Endothelial cell (in vitro differentiated cells): ENCODE data around the gene GALNT9. TPM values are rescaled to one million over a fixed set of nuclear protein-coding genes. Genes with fewer than 3 reads are reported as not detected.
"Not testable (repeated sequence)": the region's sequence is repeated elsewhere in the genome, so short reads cannot be mapped to it uniquely, and the experiment has no call there.

Experiments used
- DNase-seq: peaks from one replicate; pipeline ENCODE4 v3.0.0; 2021; ENCODE audit warnings: low spot score
- H3K27ac Mint-ChIP-seq: one replicate; pipeline ENCODE4 v1.8.0; 2021; ENCODE audit warnings: mixed read lengths, inconsistent platforms; ENCODE audit not compliant: unreplicated experiment
- H3K27me3 Mint-ChIP-seq: one replicate; pipeline ENCODE4 v1.8.0; 2021; ENCODE audit warnings: mild to moderate bottlenecking, moderate library complexity, mixed read lengths, inconsistent platforms; ENCODE audit not compliant: unreplicated experiment
- H3K36me3 Mint-ChIP-seq: one replicate; pipeline ENCODE4 v1.8.0; 2021; ENCODE audit warnings: mild to moderate bottlenecking, low read depth, mixed read lengths, inconsistent platforms; ENCODE audit not compliant: unreplicated experiment
- H3K4me1 Mint-ChIP-seq: one replicate; pipeline ENCODE4 v1.8.0; 2021; ENCODE audit warnings: mild to moderate bottlenecking, mixed read lengths, inconsistent platforms; ENCODE audit not compliant: unreplicated experiment
- H3K4me3 Mint-ChIP-seq: one replicate; pipeline ENCODE4 v1.8.0; 2021; ENCODE audit warnings: mild to moderate bottlenecking, mixed read lengths, inconsistent platforms; ENCODE audit not compliant: unreplicated experiment
- H3K9me3 Mint-ChIP-seq: one replicate; pipeline ENCODE4 v1.8.0; 2021; ENCODE audit warnings: mixed read lengths, inconsistent platforms; ENCODE audit not compliant: unreplicated experiment
- total RNA-seq: library from RNA; stranded (reverse); fragmentation: NEBNext Ultra II Directional; extraction: Animal tissue kit (Norgen Biotek cat#: 25700); gene quantifications from one replicate; pipeline ENCODE4 v1.2.1, GENCODE V29; 2021; ENCODE audit not compliant: unreplicated experiment
- TF ChIP-seq, protein P1 (sequence below): fragments of 200-600 bp; sonication (generic); IDR thresholded peaks from one replicate; pipeline ENCODE4 v1.5.0; 2021; ENCODE audit warnings: antibody characterized with exemption; ENCODE audit not compliant: unreplicated experiment

Gene GALNT9
- total RNA-seq, 1 donor from 2014 or later = not detected

DNA sequence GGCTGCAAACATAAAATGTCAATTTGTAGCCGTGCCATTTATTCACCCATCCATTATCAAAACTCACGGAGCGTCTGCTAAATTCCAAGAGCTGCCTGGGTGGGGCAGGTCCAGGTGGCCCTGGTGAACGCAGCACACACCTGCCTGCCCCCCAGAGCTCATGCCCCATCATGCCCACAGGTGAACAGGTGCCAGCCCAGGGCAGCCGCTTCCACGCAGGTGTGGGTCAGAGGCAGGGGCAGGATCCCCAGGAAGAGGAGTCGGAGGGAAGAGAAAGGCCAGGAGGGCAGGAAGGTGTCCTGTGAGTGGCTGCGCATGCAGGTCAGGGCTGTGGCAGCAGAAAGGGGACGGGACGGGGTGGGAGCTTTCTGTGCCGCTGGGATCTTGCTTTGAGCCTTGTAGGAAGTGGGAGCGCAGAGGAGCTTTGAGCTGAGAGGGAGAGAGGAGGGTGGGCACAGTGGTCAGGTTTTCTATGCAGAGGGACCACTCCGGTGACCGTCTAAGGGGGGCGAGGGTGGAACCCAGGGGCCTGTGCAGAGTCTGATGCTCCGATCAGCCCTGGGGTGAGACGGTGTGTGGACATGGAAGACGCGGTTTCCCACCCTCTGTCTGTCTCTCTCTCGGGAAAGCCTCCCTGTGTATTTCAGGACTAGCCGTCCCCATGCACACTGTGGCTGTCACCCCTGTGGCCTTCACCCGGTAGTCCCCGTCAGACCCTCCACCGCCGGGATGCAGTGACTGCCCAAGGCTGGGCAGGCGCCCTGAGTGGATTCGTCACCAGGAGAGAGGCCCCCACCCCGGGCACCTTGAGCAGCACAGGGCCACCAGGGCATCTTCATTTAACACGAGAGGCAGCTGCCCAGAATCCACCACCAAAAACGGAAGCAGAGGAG, 26.7 kb downstream of the GALNT9 start:
- no peak overlapping the region for H3K4me3 Mint-ChIP-seq
- no peaks in the 10 kb centered on the region for H3K4me1 Mint-ChIP-seq
- peaks cover under 1% of the 10 kb centered on the region for H3K36me3 Mint-ChIP-seq
- TF ChIP-seq, protein P1, sequence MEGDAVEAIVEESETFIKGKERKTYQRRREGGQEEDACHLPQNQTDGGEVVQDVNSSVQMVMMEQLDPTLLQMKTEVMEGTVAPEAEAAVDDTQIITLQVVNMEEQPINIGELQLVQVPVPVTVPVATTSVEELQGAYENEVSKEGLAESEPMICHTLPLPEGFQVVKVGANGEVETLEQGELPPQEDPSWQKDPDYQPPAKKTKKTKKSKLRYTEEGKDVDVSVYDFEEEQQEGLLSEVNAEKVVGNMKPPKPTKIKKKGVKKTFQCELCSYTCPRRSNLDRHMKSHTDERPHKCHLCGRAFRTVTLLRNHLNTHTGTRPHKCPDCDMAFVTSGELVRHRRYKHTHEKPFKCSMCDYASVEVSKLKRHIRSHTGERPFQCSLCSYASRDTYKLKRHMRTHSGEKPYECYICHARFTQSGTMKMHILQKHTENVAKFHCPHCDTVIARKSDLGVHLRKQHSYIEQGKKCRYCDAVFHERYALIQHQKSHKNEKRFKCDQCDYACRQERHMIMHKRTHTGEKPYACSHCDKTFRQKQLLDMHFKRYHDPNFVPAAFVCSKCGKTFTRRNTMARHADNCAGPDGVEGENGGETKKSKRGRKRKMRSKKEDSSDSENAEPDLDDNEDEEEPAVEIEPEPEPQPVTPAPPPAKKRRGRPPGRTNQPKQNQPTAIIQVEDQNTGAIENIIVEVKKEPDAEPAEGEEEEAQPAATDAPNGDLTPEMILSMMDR = no peak
- no peak overlapping the region for H3K27ac Mint-ChIP-seq
- H3K9me3 Mint-ChIP-seq = no peaks in the 10 kb centered on the region
- DNase-seq = no peak
- peaks cover 11% of the 10 kb centered on the region for H3K27me3 Mint-ChIP-seq

DNA sequence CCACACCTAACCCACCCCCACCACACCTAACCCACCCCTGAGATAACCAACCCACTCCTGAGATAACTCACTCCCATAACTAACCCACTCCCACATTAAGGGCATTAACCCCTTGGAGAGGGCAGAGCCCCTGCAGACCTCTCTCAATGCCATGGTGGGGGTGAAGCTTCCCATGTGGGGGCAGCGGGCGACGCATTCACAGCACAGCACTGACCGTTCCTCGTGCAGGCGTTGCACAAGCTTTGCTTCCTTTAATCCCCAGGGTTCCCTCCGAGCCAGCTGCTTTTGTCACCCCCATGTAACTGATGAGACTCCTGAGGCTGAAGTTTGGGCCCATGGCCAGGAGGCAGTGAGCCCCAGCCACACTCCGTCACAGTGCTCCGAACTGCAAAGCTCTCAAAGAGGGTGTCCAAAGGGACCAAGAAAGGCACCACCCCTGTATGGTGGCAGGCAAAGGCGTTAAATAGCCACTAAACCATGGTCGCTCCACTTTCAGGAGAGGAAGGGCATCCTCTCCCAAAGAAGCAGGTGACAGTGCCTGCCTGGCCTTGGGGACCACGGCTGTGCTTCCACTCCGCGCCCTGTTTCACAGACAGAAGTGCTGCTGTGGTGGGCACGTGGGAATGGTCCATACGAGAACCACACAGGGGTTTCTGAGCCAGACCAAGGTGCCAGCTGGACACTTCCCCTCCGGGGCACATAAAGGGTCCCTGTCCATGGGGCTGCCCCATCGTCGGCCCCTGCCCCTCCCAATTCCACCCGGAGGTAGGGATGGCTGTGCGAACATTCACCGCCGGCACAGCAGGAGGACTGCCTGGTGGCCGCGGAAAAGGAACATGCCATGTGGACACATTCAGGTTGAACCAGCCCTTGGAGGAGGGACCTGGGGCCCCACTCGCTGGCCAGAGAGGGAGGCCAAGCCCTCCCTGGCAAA, 28.3 kb downstream of the GALNT9 start:
- no peaks in the 10 kb centered on the region for H3K4me1 Mint-ChIP-seq
- H3K9me3 Mint-ChIP-seq = no peaks in the 10 kb centered on the region
- peaks cover 7% of the 10 kb centered on the region for H3K27me3 Mint-ChIP-seq
- no peak overlapping the region for H3K4me3 Mint-ChIP-seq
- H3K27ac Mint-ChIP-seq = no peak overlapping the region
- no peak for DNase-seq
- TF ChIP-seq, protein P1 = no peak
- no peaks in the 10 kb centered on the region for H3K36me3 Mint-ChIP-seq

DNA sequence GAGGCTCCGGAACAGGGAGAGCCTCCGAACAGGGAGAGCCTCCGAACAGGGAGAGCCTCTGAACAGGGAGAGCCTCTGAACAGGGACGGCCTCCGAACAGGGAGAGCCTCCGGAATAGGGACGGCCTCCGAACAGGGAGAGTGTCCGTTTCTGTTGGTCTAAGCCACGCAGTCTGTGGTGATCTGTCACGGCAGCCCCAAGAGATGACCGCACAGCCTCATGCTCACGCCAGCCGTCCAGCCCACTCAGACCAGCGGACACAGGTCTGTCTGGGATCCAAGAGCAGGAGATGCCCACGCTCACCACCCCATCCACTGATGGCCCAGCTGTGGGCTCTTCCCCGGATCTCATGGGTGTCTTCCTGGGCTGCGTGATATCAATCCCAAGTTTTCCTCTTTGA, 33.3 kb downstream of the GALNT9 start:
- H3K27me3 Mint-ChIP-seq = peaks cover 12% of the 10 kb centered on the region
- no peaks in the 10 kb centered on the region for H3K9me3 Mint-ChIP-seq
- no peaks in the 10 kb centered on the region for H3K4me1 Mint-ChIP-seq
- TF ChIP-seq, protein P1 = no peak
- no peaks in the 10 kb centered on the region for H3K36me3 Mint-ChIP-seq
- DNase-seq = no peak
- H3K4me3 Mint-ChIP-seq = peak overlapping the region; percentile 4
- H3K27ac Mint-ChIP-seq = no peak overlapping the region

DNA sequence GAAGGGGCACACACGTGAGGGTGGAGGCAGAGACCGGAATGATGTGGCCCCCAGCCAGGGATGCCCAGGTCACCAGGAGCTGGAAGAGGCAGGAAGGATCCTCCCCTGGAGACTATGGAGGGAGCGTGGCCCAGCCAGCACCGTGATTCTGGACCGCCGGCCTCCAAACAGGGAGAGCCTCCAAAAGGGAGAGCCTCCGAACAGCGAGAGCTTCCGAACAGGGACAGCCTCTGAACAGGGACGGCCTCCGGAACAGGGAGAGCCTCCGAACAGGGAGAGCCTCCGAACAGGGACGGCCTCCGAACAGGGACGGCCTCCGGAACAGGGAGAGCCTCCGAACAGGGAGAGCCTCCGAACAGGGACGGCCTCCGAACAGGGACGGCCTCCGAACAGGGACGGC, 33.8 kb downstream of the GALNT9 start:
- H3K27me3 Mint-ChIP-seq = peaks cover 12% of the 10 kb centered on the region
- H3K27ac Mint-ChIP-seq, H3K4me3 Mint-ChIP-seq: not testable (repeated sequence)

DNA sequence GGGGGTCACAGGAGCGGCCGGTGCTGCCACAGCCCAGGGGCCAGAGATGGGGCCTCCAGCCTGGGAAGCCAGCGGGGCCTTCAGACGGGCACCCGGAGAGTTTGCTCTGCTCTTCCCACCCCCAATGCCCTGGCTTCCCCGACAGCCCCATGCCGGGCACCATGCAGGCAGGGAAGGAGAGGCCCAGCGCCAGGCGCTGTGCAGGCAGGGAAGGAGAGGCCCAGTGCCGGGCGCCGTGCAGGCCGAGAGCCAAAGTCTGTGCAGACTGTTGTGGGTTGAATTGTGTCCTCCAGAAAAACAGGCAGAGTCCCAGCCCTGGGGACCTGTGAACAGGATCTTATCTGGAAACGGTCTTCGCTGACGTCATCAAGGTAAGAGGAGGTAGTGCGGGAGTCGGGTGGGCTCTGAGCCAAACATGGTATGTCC, 34.3 kb downstream of the GALNT9 start:
- H3K27me3 Mint-ChIP-seq = peaks cover 12% of the 10 kb centered on the region
- TF ChIP-seq, protein P1 = no peak
- no peak overlapping the region for H3K27ac Mint-ChIP-seq
- H3K9me3 Mint-ChIP-seq = no peaks in the 10 kb centered on the region
- H3K4me3 Mint-ChIP-seq = no peak overlapping the region
- no peak for DNase-seq
- no peaks in the 10 kb centered on the region for H3K4me1 Mint-ChIP-seq
- H3K36me3 Mint-ChIP-seq = no peaks in the 10 kb centered on the region

More for the DNA sequence above, 33.8 kb downstream of the GALNT9 start:
- H3K4me1 Mint-ChIP-seq, H3K9me3 Mint-ChIP-seq, DNase-seq, H3K36me3 Mint-ChIP-seq: not testable (repeated sequence)
